Hepatocyte (in vitro differentiated cells): Measurements from ENCODE around the gene GPR157. TPM values are rescaled to one million over a fixed set of nuclear protein-coding genes. Genes with fewer than 3 reads are reported as not detected.

Experiments
- DNase-seq: peaks from one replicate; pipeline ENCODE4 v3.0.0-alpha.2; 2016; ENCODE audit warnings: low spot score
- H2AFZ ChIP-seq: fragments of 200-600 bp; sonication (generic); 2 replicates; pipeline ENCODE4 v1.6.0; 2016; ENCODE audit warnings: antibody characterized with exemption, mild to moderate bottlenecking
- H3K27ac ChIP-seq: fragments of 200-600 bp; sonication (generic); 2 replicates; pipeline ENCODE4 v1.5.1; 2016; ENCODE audit warnings: mild to moderate bottlenecking
- H3K27me3 ChIP-seq: fragments of 200-600 bp; sonication (generic); 2 replicates; pipeline ENCODE4 v1.6.1; 2016
- H3K36me3 ChIP-seq: fragments of 200-600 bp; sonication (generic); replicated peaks from 2 replicates; pipeline ENCODE4 v1.5.1; 2016; ENCODE audit warnings: low read depth; ENCODE audit not compliant: insufficient read depth
- H3K4me1 ChIP-seq: fragments of 200-600 bp; sonication (generic); 2 replicates; pipeline ENCODE4 v1.5.1; 2016; ENCODE audit warnings: mild to moderate bottlenecking, moderate library complexity; ENCODE audit not compliant: insufficient read depth
- H3K4me2 ChIP-seq: fragments of 200-600 bp; sonication (generic); 2 replicates; pipeline ENCODE4 v1.6.0; 2016
- H3K4me3 ChIP-seq: fragments of 200-600 bp; sonication (generic); 2 replicates; pipeline ENCODE4 v1.5.1; 2016; ENCODE audit warnings: mild to moderate bottlenecking
- H3K79me2 ChIP-seq: fragments of 200-600 bp; sonication (generic); 2 replicates; pipeline ENCODE4 v1.6.0; 2017; ENCODE audit warnings: mild to moderate bottlenecking
- H3K9me2 ChIP-seq: fragments of 200-600 bp; sonication (generic); replicated peaks from 2 replicates; pipeline ENCODE4 v1.6.0; 2017; ENCODE audit warnings: mild to moderate bottlenecking; ENCODE audit not compliant: insufficient read depth
- H3K9me3 ChIP-seq: fragments of 200-600 bp; sonication (generic); 2 replicates; pipeline ENCODE4 v1.5.1; 2016; ENCODE audit warnings: low read depth, mild to moderate bottlenecking
- H4K20me1 ChIP-seq: fragments of 200-600 bp; sonication (generic); 2 replicates; pipeline ENCODE4 v1.6.0; 2016; ENCODE audit warnings: mild to moderate bottlenecking; ENCODE audit not compliant: insufficient read depth, poor library complexity, severe bottlenecking
- CTCF ChIP-seq: fragments of 200-600 bp; sonication (generic); IDR thresholded peaks from 2 replicates; pipeline ENCODE4 v1.5.1; 2016; ENCODE audit warnings: antibody characterized with exemption, mild to moderate bottlenecking; ENCODE audit not compliant: poor library complexity
- EZH2 ChIP-seq: fragments of 200-600 bp; sonication (generic); IDR thresholded peaks from 2 replicates; pipeline ENCODE4 v1.6.1; 2016; ENCODE audit warnings: antibody characterized with exemption, mild to moderate bottlenecking, borderline replicate concordance
- EZH2phosphoT487 ChIP-seq: fragments of 200-600 bp; sonication (generic); IDR thresholded peaks from one replicate; pipeline ENCODE4 v1.6.1; 2018; ENCODE audit warnings: antibody characterized with exemption, mild to moderate bottlenecking, low read depth, moderate library complexity; ENCODE audit not compliant: unreplicated experiment, severe bottlenecking
- WGBS: methylation state at CpG from one replicate; pipeline ENCODE4 v1.1.6; 2016; ENCODE audit warnings: low lambda C conversion rate; ENCODE audit errors: missing lambda C conversion rate; 5-methylcytosine and 5-hydroxymethylcytosine counted together
- polyA plus RNA-seq: library from polyadenylated mRNA; unstranded; fragments of >200 nt; fragmentation: Nextera tagmentation; extraction: Ambion mirVana; gene quantifications from 2 replicates; pipeline ENCODE4 v1.2.1, GENCODE V29; 2016
- total RNA-seq: library from RNA; depleted of rRNA; stranded (reverse); fragments of >200 nt; gene quantifications from 2 replicates; pipeline ENCODE4 v1.2.3, GENCODE V29; 2014

GPR157 gene
- total and polyA plus RNA-seq, 2 experiments from 2014 or later = 14.4 to 18.6 TPM

- WGBS = 78% methylated on average over 9 of the region's 9 CpGs
- no peaks in the 10 kb centered on the region for H3K9me2 ChIP-seq
- H3K27ac ChIP-seq = no peak overlapping the region
- H3K4me3 ChIP-seq = no peak overlapping the region
- no peak for TF ChIP-seq EZH2phosphoT487
- TF ChIP-seq EZH2 = no peak
- no peak for TF ChIP-seq CTCF
- no peaks in the 10 kb centered on the region for H3K9me3 ChIP-seq
- no peak overlapping the region for H3K4me2 ChIP-seq
- no peaks in the 10 kb centered on the region for H3K36me3 ChIP-seq
- no peaks in the 10 kb centered on the region for H3K27me3 ChIP-seq
- no peak for DNase-seq
- no peak overlapping the region for H2AFZ ChIP-seq
- H4K20me1 ChIP-seq = no peaks in the 10 kb centered on the region
- peaks cover 28% of the 10 kb centered on the region for H3K79me2 ChIP-seq
- H3K4me1 ChIP-seq = no peaks in the 10 kb centered on the region
Observed at GRCh38 chr1:9120312-9120958, 8.5 kb downstream of the GPR157 start.

GRCh38 chr1:9119745-9120144, 9.2 kb downstream of the GPR157 start:
- WGBS = 85% methylated on average over 9 of the region's 9 CpGs
- DNase-seq = no peak
- H3K4me1 ChIP-seq = peaks cover 6% of the 10 kb centered on the region
- no peak overlapping the region for H3K4me3 ChIP-seq
- H4K20me1 ChIP-seq = no peaks in the 10 kb centered on the region
- no peaks in the 10 kb centered on the region for H3K27me3 ChIP-seq
- no peaks in the 10 kb centered on the region for H3K36me3 ChIP-seq
- H3K27ac ChIP-seq = no peak overlapping the region
- H3K9me2 ChIP-seq = no peaks in the 10 kb centered on the region
- H3K4me2 ChIP-seq = no peak overlapping the region
- TF ChIP-seq EZH2phosphoT487 (no peak), EZH2 (no peak), CTCF (no peak)
- H2AFZ ChIP-seq = no peak overlapping the region
- no peaks in the 10 kb centered on the region for H3K9me3 ChIP-seq
- H3K79me2 ChIP-seq = peaks cover 21% of the 10 kb centered on the region

DNA sequence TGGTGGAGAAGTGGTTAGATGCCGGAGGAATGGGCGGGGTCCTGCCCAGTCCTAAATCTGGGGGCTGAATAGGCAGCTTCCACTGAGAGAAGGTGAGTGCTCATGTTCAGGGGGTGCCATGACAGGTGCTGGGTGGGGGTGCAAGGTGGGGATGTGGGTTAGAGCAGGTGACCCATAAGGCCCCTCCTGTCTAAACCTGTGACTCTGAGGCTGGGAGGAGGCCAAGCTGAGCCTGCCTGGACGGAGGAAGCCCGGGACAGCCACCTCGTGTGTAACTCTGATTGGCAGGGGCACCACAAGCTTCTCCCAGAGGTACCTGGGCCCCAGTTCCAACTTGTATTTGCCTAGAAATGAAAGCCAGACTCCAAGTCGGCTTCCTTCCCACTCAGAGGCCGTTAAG, 10.7 kb downstream of the GPR157 start:
- no peak overlapping the region for H2AFZ ChIP-seq
- 88% methylated on average over 7 of the region's 7 CpGs for WGBS
- no peaks in the 10 kb centered on the region for H3K9me2 ChIP-seq
- no peaks in the 10 kb centered on the region for H4K20me1 ChIP-seq
- DNase-seq = no peak
- H3K9me3 ChIP-seq = no peaks in the 10 kb centered on the region
- H3K36me3 ChIP-seq = no peaks in the 10 kb centered on the region
- peaks cover 21% of the 10 kb centered on the region for H3K79me2 ChIP-seq
- H3K4me1 ChIP-seq = peaks cover 15% of the 10 kb centered on the region
- H3K27ac ChIP-seq = no peak overlapping the region
- no peak overlapping the region for H3K4me2 ChIP-seq
- TF ChIP-seq CTCF = no peak
- no peak for TF ChIP-seq EZH2phosphoT487
- TF ChIP-seq EZH2 = no peak
- H3K4me3 ChIP-seq = no peak overlapping the region
- no peaks in the 10 kb centered on the region for H3K27me3 ChIP-seq
